Measurements from ENCODE around the gene JTB.

JTB gene

GRCh38 chr1:153985941-153986761, 8.7 kb upstream of the JTB start, which contains the start of gene RAB13:
TSS of gene RAB13 (minus strand) at chr1:153986339. CDS start at chr1:153986236, 103 bp downstream.
- TF ChIP-seq MAX (IDR thresholded peaks at IDR 0.05) (no peak), TEAD4 (IDR thresholded peaks at IDR 0.05) (no peak), USF1 (IDR thresholded peaks at IDR 0.05) (no peak), CEBPB (IDR thresholded peaks at IDR 0.05) (no peak)

- TF ChIP-seq NFIC (IDR thresholded peaks at IDR 0.05), result no peak
- TF ChIP-seq ZBTB7A (IDR thresholded peaks at IDR 0.05; ENCODE audit: low read depth), result no peak
- TF ChIP-seq USF1 (IDR thresholded peaks at IDR 0.05), result no peak
- TF ChIP-seq FOXM1 (IDR thresholded peaks at IDR 0.05; ENCODE audit: borderline replicate concordance, low read depth), result no peak
- TF ChIP-seq TAF1 (IDR thresholded peaks at IDR 0.05; ENCODE audit: low read depth), result no peak
- TF ChIP-seq RAD21 (IDR thresholded peaks at IDR 0.05; ENCODE audit: low read depth), result no peak
- no peak for TF ChIP-seq TCF12 (IDR thresholded peaks at IDR 0.05; ENCODE audit: low read depth)
- no peak for TF ChIP-seq TEAD4 (IDR thresholded peaks at IDR 0.05)
- no peak for TF ChIP-seq MAX (IDR thresholded peaks at IDR 0.05)
- TF ChIP-seq REST (IDR thresholded peaks at IDR 0.05; ENCODE audit: low read depth), result no peak
- TF ChIP-seq CREB1 (IDR thresholded peaks at IDR 0.05; ENCODE audit: low read depth), result no peak
- TF ChIP-seq YY1 (IDR thresholded peaks at IDR 0.05; ENCODE audit: low read depth), result no peak
These were observed 8.0 kb upstream of the JTB start for GRCh38 chr1:153985341-153985912.

- TF ChIP-seq CREB1 (IDR thresholded peaks at IDR 0.05; ENCODE audit: low read depth), result no peak
- TF ChIP-seq EP300 (IDR thresholded peaks at IDR 0.05; ENCODE audit: borderline replicate concordance), result no peak
- no peak for TF ChIP-seq EGR1 (IDR thresholded peaks at IDR 0.05)
- no peak for TF ChIP-seq ZBTB7A (IDR thresholded peaks at IDR 0.05; ENCODE audit: low read depth)
- no peak for TF ChIP-seq RAD21 (IDR thresholded peaks at IDR 0.05; ENCODE audit: low read depth)
- TF ChIP-seq NFIC (IDR thresholded peaks at IDR 0.05), result no peak
- TF ChIP-seq FOXM1 (IDR thresholded peaks at IDR 0.05; ENCODE audit: borderline replicate concordance, low read depth), result no peak
- TF ChIP-seq MAX (IDR thresholded peaks at IDR 0.05), result no peak
- no peak for TF ChIP-seq YY1 (IDR thresholded peaks at IDR 0.05; ENCODE audit: low read depth)
- no peak for TF ChIP-seq CEBPB (IDR thresholded peaks at IDR 0.05)
- TF ChIP-seq TCF12 (IDR thresholded peaks at IDR 0.05; ENCODE audit: low read depth), result no peak
- TF ChIP-seq USF1 (IDR thresholded peaks at IDR 0.05), result no peak
- no peak for TF ChIP-seq TAF1 (IDR thresholded peaks at IDR 0.05; ENCODE audit: low read depth)
- no peak for TF ChIP-seq REST (IDR thresholded peaks at IDR 0.05; ENCODE audit: low read depth)
These were observed 6.8 kb upstream of the JTB start for GRCh38 chr1:153984123-153984894.

- no peak for TF ChIP-seq EGR1 (IDR thresholded peaks at IDR 0.05)
- no peak for TF ChIP-seq CEBPB (IDR thresholded peaks at IDR 0.05)
- TF ChIP-seq TCF12 (IDR thresholded peaks at IDR 0.05; ENCODE audit: low read depth), result no peak
- no peak for TF ChIP-seq CREB1 (IDR thresholded peaks at IDR 0.05; ENCODE audit: low read depth)
- no peak for TF ChIP-seq ZBTB7A (IDR thresholded peaks at IDR 0.05; ENCODE audit: low read depth)
- TF ChIP-seq REST (IDR thresholded peaks at IDR 0.05; ENCODE audit: low read depth), result no peak
- TF ChIP-seq USF1 (IDR thresholded peaks at IDR 0.05), result no peak
- no peak for TF ChIP-seq TEAD4 (IDR thresholded peaks at IDR 0.05)
- TF ChIP-seq YY1 (IDR thresholded peaks at IDR 0.05; ENCODE audit: low read depth), result no peak
- TF ChIP-seq RAD21 (IDR thresholded peaks at IDR 0.05; ENCODE audit: low read depth), result no peak
- no peak for TF ChIP-seq EP300 (IDR thresholded peaks at IDR 0.05; ENCODE audit: borderline replicate concordance)
- TF ChIP-seq TAF1 (IDR thresholded peaks at IDR 0.05; ENCODE audit: low read depth), result no peak
- TF ChIP-seq FOXM1 (IDR thresholded peaks at IDR 0.05; ENCODE audit: borderline replicate concordance, low read depth), result no peak
- TF ChIP-seq MAX (IDR thresholded peaks at IDR 0.05), result no peak
- no peak for TF ChIP-seq NFIC (IDR thresholded peaks at IDR 0.05)
These were observed 918 bp upstream of the JTB start for GRCh38 chr1:153978274-153978909.
